Heart left ventricle (tissue), 16 donors: ENCODE results near the gene SPATA31D4. TPM values are rescaled to one million over a fixed set of nuclear protein-coding genes. Genes with fewer than 3 reads are reported as not detected.

Source experiments
- ATAC-seq, 4 donors: fragments of 200-7000 bp; cut with Tn5 transposase; one replicate each; pipeline ENCODE4 v1.9.1; 2020 to 2022; ENCODE audit warnings: moderate library complexity in 4 of 4, mild to moderate bottlenecking in 3 of 4, moderate number of reproducible peaks in 1 of 4
- DNase-seq, 5 donors: peaks; one replicate each; pipeline ENCODE4 v3.0.0-alpha.2; 2020
- H3K27ac ChIP-seq, 12 donors: fragments of 200-600 bp; sonication (generic) in 4 of 12; one replicate each; pipeline versions ENCODE4 v1.5.0 to v1.8.0; 2016 to 2022; ENCODE audit warnings: mild to moderate bottlenecking in 2 of 12
- H3K27me3 ChIP-seq, 9 donors: fragments of 200-600 bp; sonication (generic) in 2 of 9; one replicate each; pipeline versions ENCODE4 v1.5.1 to v1.8.0; 2016 to 2022; ENCODE audit warnings: mild to moderate bottlenecking in 3 of 9
- H3K36me3 ChIP-seq, 9 donors: fragments of 200-600 bp; sonication (generic) in 2 of 9; one replicate each; pipeline versions ENCODE4 v1.5.0 to v1.8.0; 2018 to 2022; ENCODE audit warnings: mild to moderate bottlenecking in 2 of 9
- H3K4me1 ChIP-seq, 12 donors: fragments of 200-600 bp; sonication (generic) in 4 of 12; one replicate each; pipeline versions ENCODE4 v1.5.0 to v1.8.0; 2016 to 2022; ENCODE audit warnings: mild to moderate bottlenecking in 3 of 12
- H3K4me3 ChIP-seq, 12 donors: fragments of 200-600 bp; sonication (generic) in 4 of 12; one replicate each; pipeline versions ENCODE4 v1.5.0 to v1.8.0; 2017 to 2022; ENCODE audit warnings: mild to moderate bottlenecking in 9 of 12, moderate library complexity in 4 of 12
- H3K9me3 ChIP-seq, 12 donors: fragments of 200-600 bp; sonication (generic) in 4 of 12; one replicate each; pipeline versions ENCODE4 v1.5.0 to v1.8.0; 2016 to 2022; ENCODE audit warnings: mild to moderate bottlenecking in 1 of 12
- CTCF ChIP-seq, 12 donors: fragments of 200-600 bp; sonication (generic) in 4 of 12; IDR thresholded peaks; one replicate each; pipeline versions ENCODE4 v1.5.0 to v1.8.0; 2018 to 2022; ENCODE audit warnings: antibody characterized with exemption in 12 of 12, mild to moderate bottlenecking in 5 of 12
- POLR2A ChIP-seq, 2 donors: fragments of 450-650 bp; IDR thresholded peaks; one replicate each; pipeline ENCODE4 v1.6.1; 2017; ENCODE audit warnings: antibody characterized with exemption in 2 of 2, mild to moderate bottlenecking in 2 of 2, moderate library complexity in 2 of 2
- WGBS, 4 donors: extraction: QIAGEN DNeasy Blood & Tissue Kit in 2 of 4; methylation state at CpG; one replicate each; pipeline versions ENCODE4 v1.1.5 to v1.1.7; 2013 to 2018; 5-methylcytosine and 5-hydroxymethylcytosine counted together
- intact Hi-C, 10 donors: fragments of 100-400 bp; cut with DNase I; formaldehyde crosslinking; loops; one replicate each; pipeline versions ENCODE4 v1.11.1 to v1.14.2; 2022
- polyA plus RNA-seq, 2 donors: library from polyadenylated mRNA; stranded (reverse); fragments of 200-250 nt; gene quantifications; one replicate each; pipeline ENCODE4 v1.2.3, GENCODE V29; 2013
- total RNA-seq, 9 donors: library from RNA; depleted of rRNA in 2 of 9; stranded (reverse); fragments of >200 nt in 2 of 9; fragmentation: NEBNext Ultra II Directional in 3 of 9; extraction: Animal tissue kit (Norgen Biotek cat#: 25700) in 3 of 9; gene quantifications; one replicate each; pipeline versions ENCODE4 v1.1.0 to v1.2.4, GENCODE V29; 2016 to 2023
- donor health status: ischemic (EF 13 %, LVEDD 7.1; RV severe dilation, severe dysfunction).
- donor health status: healthy with polysubstance abuse.
- donor health status: DM: no; HTN: yes; CAD: no.
- donor health status: DM: no; HTN: no; CAD: no.
- donor health status: ischemic (EF 25% LVEDD 6.9; RV normal size, moderate dysfunction).
- donor health status: ischemic (EF 25% LVEDD 5.7; RV mildly dilated, moderate dysfunction).
- donor health status: healthy.
- donor health status: DM: yes; HTN: yes; CAD: no.
- donor health status: ischemic (EF 35%, LVEDD 5.7; RV mildly dilated, moderate dysfunction).
- donor health status: nonischemic (EF 11% LVEDD 7.7; RV severe dilation, severe dysfunction).
- donor health status: DM: yes; HTN: yes; CAD: no.
- donor health status: PGD.
- donor health status: ischemic (EF 29% LVEDD 5.4; RV normal size, mild dysfunction).
- donor health status: nonischemic (EF 23%, LVEDD 6.1; RV moderate dilation, normal function).

Gene SPATA31D4
- total and polyA plus RNA-seq, 11 donors: not detected

- no peaks in the 10 kb centered on the region for H3K9me3 ChIP-seq
- H3K4me3 ChIP-seq: no peak overlapping the region
- H3K27ac ChIP-seq: no peak overlapping the region
- ATAC-seq (no peak), DNase-seq (no peak)
- H3K36me3 ChIP-seq: no peaks in the 10 kb centered on the region
- H3K4me1 ChIP-seq: no peaks in the 10 kb centered on the region
- intact Hi-C loops: no loop called here
- no peaks in the 10 kb centered on the region for H3K27me3 ChIP-seq
- TF ChIP-seq POLR2A (IDR thresholded peaks at IDR 0.05) (no peak), CTCF (IDR thresholded peaks at IDR 0.05) (no peak)
Observed at GRCh38 chr9:81896070-81896469, 32.2 kb upstream of the SPATA31D4 start.

- Histone ChIP-seq H3K36me3 (no peaks in the 10 kb centered on the region), H3K27ac (no peak overlapping the region), H3K4me3 (no peak overlapping the region), H3K4me1 (peaks cover 0 to 3% (median 0%) of the 10 kb centered on the region in 12 donors), H3K27me3 (peaks cover 0 to 4% (median 0%) of the 10 kb centered on the region in 9 donors), H3K9me3 (no peaks in the 10 kb centered on the region)
- ATAC-seq (no peak), DNase-seq (no peak)
- whole genome bisulfite sequencing, 4 donors: 93 to 97% (median 94%) methylated on average over 1 of the region's 1 CpG
- no peak for TF ChIP-seq CTCF (IDR thresholded peaks at IDR 0.05)
- TF ChIP-seq POLR2A (IDR thresholded peaks at IDR 0.05): no peak
- intact Hi-C loops: no loop called here
Observed at GRCh38 chr9:81898851-81899250, 29.4 kb upstream of the SPATA31D4 start.

GRCh38 chr9:81902196-81902595 is 26.0 kb upstream of the SPATA31D4 start:
- 73 to 84% (median 80%) methylated on average over 2 of the region's 2 CpGs for WGBS, 4 donors
- no peak for DNase-seq
- ATAC-seq: no peak

GRCh38 chr9:81902626-81903025 is 25.6 kb upstream of the SPATA31D4 start:
- peaks cover 0 to 4% (median 0%) of the 10 kb centered on the region in 9 donors for H3K27me3 ChIP-seq
- TF ChIP-seq POLR2A (IDR thresholded peaks at IDR 0.05): no peak
- TF ChIP-seq CTCF (IDR thresholded peaks at IDR 0.05): no peak
- ATAC-seq: no peak
- no peak overlapping the region for H3K4me3 ChIP-seq
- H3K27ac ChIP-seq: no peak overlapping the region
- DNase-seq: no peak
- peaks cover 0 to 3% (median 0%) of the 10 kb centered on the region in 12 donors for H3K4me1 ChIP-seq
- intact Hi-C loops: no loop called here
- H3K9me3 ChIP-seq: no peaks in the 10 kb centered on the region
- H3K36me3 ChIP-seq: no peaks in the 10 kb centered on the region
- WGBS, 4 donors: 80 to 95% (median 91%) methylated on average over 3 of the region's 3 CpGs

More at GRCh38 chr9:81902196-81902595, 26.0 kb upstream of the SPATA31D4 start:
- Histone ChIP-seq H3K27ac (no peak overlapping the region), H3K4me1 (peaks cover 0 to 3% (median 0%) of the 10 kb centered on the region in 12 donors), H3K36me3 (no peaks in the 10 kb centered on the region), H3K27me3 (peaks cover 0 to 4% (median 0%) of the 10 kb centered on the region in 9 donors), H3K4me3 (no peak overlapping the region), H3K9me3 (no peaks in the 10 kb centered on the region)
- intact Hi-C loops: no loop called here
- TF ChIP-seq CTCF (IDR thresholded peaks at IDR 0.05) (no peak), POLR2A (IDR thresholded peaks at IDR 0.05) (no peak)
